Smooth muscle cell (in vitro differentiated cells): Measurements from ENCODE around the gene SPTLC3. TPM values are rescaled to one million over a fixed set of nuclear protein-coding genes. Genes with fewer than 3 reads are reported as not detected.

ENCODE experiments used
- DNase-seq: peaks from one replicate; lab custom pipeline; 2025; ENCODE audit not compliant: unreplicated experiment; lab: John Stamatoyannopoulos, UW
- H2AFZ ChIP-seq: fragments of 200-600 bp; sonication (generic); 2 replicates; pipeline ENCODE4 v1.6.0; 2016; ENCODE audit warnings: antibody characterized with exemption, low read depth, mild to moderate bottlenecking
- H3F3A ChIP-seq: fragments of 200-600 bp; sonication (generic); 2 replicates; pipeline ENCODE4 v1.6.0; 2017; ENCODE audit warnings: antibody characterized with exemption, low read depth
- H3K27ac ChIP-seq: fragments of 200-600 bp; sonication (generic); 2 replicates; pipeline ENCODE4 v1.5.1; 2016; ENCODE audit warnings: low read depth, mild to moderate bottlenecking
- H3K27me3 ChIP-seq: fragments of 200-600 bp; sonication (generic); 2 replicates; pipeline ENCODE4 v1.6.1; 2016; ENCODE audit warnings: low read depth, mild to moderate bottlenecking
- H3K36me3 ChIP-seq: fragments of 200-600 bp; sonication (generic); 2 replicates; pipeline ENCODE4 v1.5.1; 2016; ENCODE audit warnings: low read depth
- H3K4me1 ChIP-seq: fragments of 200-600 bp; sonication (generic); 2 replicates; pipeline ENCODE4 v1.5.1; 2016; ENCODE audit warnings: low read depth
- H3K4me2 ChIP-seq: fragments of 200-600 bp; sonication (generic); 2 replicates; pipeline ENCODE4 v1.6.0; 2016; ENCODE audit warnings: mild to moderate bottlenecking
- H3K4me3 ChIP-seq: fragments of 200-600 bp; sonication (generic); 2 replicates; pipeline ENCODE4 v1.5.1; 2016; ENCODE audit warnings: mild to moderate bottlenecking
- H3K79me2 ChIP-seq: fragments of 200-600 bp; sonication (generic); 2 replicates; pipeline ENCODE4 v1.6.0; 2016; ENCODE audit warnings: low read depth, mild to moderate bottlenecking
- H3K9ac ChIP-seq: fragments of 200-600 bp; sonication (generic); 2 replicates; pipeline ENCODE4 v1.6.0; 2016; ENCODE audit warnings: low read depth
- H3K9me3 ChIP-seq: fragments of 200-600 bp; sonication (generic); replicated peaks from 2 replicates; pipeline ENCODE4 v1.5.1; 2016; ENCODE audit warnings: low read depth
- H4K20me1 ChIP-seq: fragments of 200-600 bp; sonication (generic); 2 replicates; pipeline ENCODE4 v1.6.0; 2016; ENCODE audit warnings: low read depth
- WGBS: methylation state at CpG from one replicate; pipeline ENCODE4 v1.1.7; 2016; ENCODE audit warnings: low lambda C conversion rate; 5-methylcytosine and 5-hydroxymethylcytosine counted together
- polyA plus RNA-seq: library from polyadenylated mRNA; unstranded; fragments of >200 nt; fragmentation: Nextera tagmentation; extraction: Ambion mirVana; gene quantifications from 2 replicates; pipeline ENCODE4 v1.2.1, GENCODE V29; 2016
- total RNA-seq: library from RNA; depleted of rRNA; stranded (reverse); fragments of >200 nt; gene quantifications from 2 replicates; pipeline ENCODE4 v1.2.3, GENCODE V29; 2014
- TF ChIP-seq, protein P1 (sequence below): fragments of 200-600 bp; sonication (generic); IDR thresholded peaks from 2 replicates; pipeline ENCODE4 v1.5.1; 2017; ENCODE audit warnings: borderline replicate concordance, mild to moderate bottlenecking, antibody characterized with exemption; ENCODE audit not compliant: insufficient read depth, poor library complexity, severe bottlenecking

SPTLC3 gene
- total and polyA plus RNA-seq, 2 experiments from 2014 or later: 2.5 to 34.9 TPM

- H3K27me3 ChIP-seq: no peaks in the 10 kb centered on the region
- DNase-seq: no peak
- no peaks in the 10 kb centered on the region for H3K79me2 ChIP-seq
- no peak overlapping the region for H2AFZ ChIP-seq
- no peak overlapping the region for H3K27ac ChIP-seq
- WGBS: 78% methylated on average over 5 of the region's 5 CpGs
- H3F3A ChIP-seq: no peaks in the 10 kb centered on the region
- no peaks in the 10 kb centered on the region for H3K9me3 ChIP-seq
- no peak overlapping the region for H3K9ac ChIP-seq
- H3K4me3 ChIP-seq: no peak overlapping the region
- no peaks in the 10 kb centered on the region for H3K4me1 ChIP-seq
- TF ChIP-seq, protein P1, sequence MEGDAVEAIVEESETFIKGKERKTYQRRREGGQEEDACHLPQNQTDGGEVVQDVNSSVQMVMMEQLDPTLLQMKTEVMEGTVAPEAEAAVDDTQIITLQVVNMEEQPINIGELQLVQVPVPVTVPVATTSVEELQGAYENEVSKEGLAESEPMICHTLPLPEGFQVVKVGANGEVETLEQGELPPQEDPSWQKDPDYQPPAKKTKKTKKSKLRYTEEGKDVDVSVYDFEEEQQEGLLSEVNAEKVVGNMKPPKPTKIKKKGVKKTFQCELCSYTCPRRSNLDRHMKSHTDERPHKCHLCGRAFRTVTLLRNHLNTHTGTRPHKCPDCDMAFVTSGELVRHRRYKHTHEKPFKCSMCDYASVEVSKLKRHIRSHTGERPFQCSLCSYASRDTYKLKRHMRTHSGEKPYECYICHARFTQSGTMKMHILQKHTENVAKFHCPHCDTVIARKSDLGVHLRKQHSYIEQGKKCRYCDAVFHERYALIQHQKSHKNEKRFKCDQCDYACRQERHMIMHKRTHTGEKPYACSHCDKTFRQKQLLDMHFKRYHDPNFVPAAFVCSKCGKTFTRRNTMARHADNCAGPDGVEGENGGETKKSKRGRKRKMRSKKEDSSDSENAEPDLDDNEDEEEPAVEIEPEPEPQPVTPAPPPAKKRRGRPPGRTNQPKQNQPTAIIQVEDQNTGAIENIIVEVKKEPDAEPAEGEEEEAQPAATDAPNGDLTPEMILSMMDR: no peak
- H4K20me1 ChIP-seq: no peaks in the 10 kb centered on the region
- H3K4me2 ChIP-seq: no peak overlapping the region
- H3K36me3 ChIP-seq: no peaks in the 10 kb centered on the region
Observed at GRCh38 chr20:13205848-13206434, 197.2 kb downstream of the SPTLC3 start.

GRCh38 chr20:13207016-13207415 is 198.2 kb downstream of the SPTLC3 start:
- Histone ChIP-seq H3K4me2 (no peak overlapping the region), H3K9me3 (no peaks in the 10 kb centered on the region), H3K4me3 (no peak overlapping the region), H3K36me3 (no peaks in the 10 kb centered on the region), H3K9ac (no peak overlapping the region), H3F3A (no peaks in the 10 kb centered on the region), H3K27ac (no peak overlapping the region), H3K4me1 (no peaks in the 10 kb centered on the region), H2AFZ (no peak overlapping the region), H3K79me2 (no peaks in the 10 kb centered on the region), H4K20me1 (no peaks in the 10 kb centered on the region), H3K27me3 (no peaks in the 10 kb centered on the region)
- no peak for DNase-seq
- WGBS: 96% methylated on average over 2 of the region's 2 CpGs
- TF ChIP-seq, protein P1: no peak

GRCh38 chr20:13211956-13212618 is 203.3 kb downstream of the SPTLC3 start:
- H3K4me3 ChIP-seq: no peak overlapping the region
- no peak overlapping the region for H3K9ac ChIP-seq
- no peaks in the 10 kb centered on the region for H3K9me3 ChIP-seq
- H3K4me1 ChIP-seq: no peaks in the 10 kb centered on the region
- H3K27ac ChIP-seq: no peak overlapping the region
- TF ChIP-seq, protein P1: no peak
- H3K27me3 ChIP-seq: peaks cover 24% of the 10 kb centered on the region
- no peaks in the 10 kb centered on the region for H3F3A ChIP-seq
- WGBS: 69% methylated on average over 4 of the region's 4 CpGs
- H4K20me1 ChIP-seq: no peaks in the 10 kb centered on the region
- no peaks in the 10 kb centered on the region for H3K36me3 ChIP-seq
- no peak for DNase-seq
- H2AFZ ChIP-seq: no peak overlapping the region
- no peaks in the 10 kb centered on the region for H3K79me2 ChIP-seq
- H3K4me2 ChIP-seq: no peak overlapping the region

- Histone ChIP-seq H3K27me3 (peaks cover 27% of the 10 kb centered on the region), H3K27ac (no peak overlapping the region), H3K4me2 (peak overlapping the region; percentile 16), H3K9me3 (no peaks in the 10 kb centered on the region), H3K4me1 (no peaks in the 10 kb centered on the region), H3K36me3 (no peaks in the 10 kb centered on the region), H3K79me2 (no peaks in the 10 kb centered on the region), H4K20me1 (no peaks in the 10 kb centered on the region), H3K4me3 (no peak overlapping the region), H2AFZ (no peak overlapping the region), H3F3A (no peaks in the 10 kb centered on the region), H3K9ac (no peak overlapping the region)
- 17% methylated on average over 5 of the region's 5 CpGs for WGBS
- no peak for DNase-seq
- TF ChIP-seq, protein P1: no peak
Observed at GRCh38 chr20:13212750-13213149, 204.0 kb downstream of the SPTLC3 start.
